Colonic mucosa (tissue), 4 donors: ENCODE results near the gene CPNE7. TPM values are rescaled to one million over a fixed set of nuclear protein-coding genes. Genes with fewer than 3 reads are reported as not detected.
A peak's percentile ranks its signal among the peaks of the same experiment; 100 is the strongest.

Source experiments
- DNase-seq: peaks from one replicate; pipeline ENCODE4 v3.0.0-alpha.2; 2020
- H3K27ac ChIP-seq: fragments of 200-600 bp; one replicate; pipeline ENCODE4 v1.8.0; 2021
- H3K27me3 ChIP-seq: fragments of 200-600 bp; one replicate; pipeline ENCODE4 v1.8.0; 2021
- H3K36me3 ChIP-seq: fragments of 200-600 bp; one replicate; pipeline ENCODE4 v1.8.0; 2021
- H3K4me1 ChIP-seq: fragments of 200-600 bp; one replicate; pipeline ENCODE4 v1.8.0; 2021; ENCODE audit warnings: mild to moderate bottlenecking
- H3K4me3 ChIP-seq: fragments of 200-600 bp; one replicate; pipeline ENCODE4 v1.8.0; 2021
- H3K9ac ChIP-seq, 2 donors: one replicate each; pipeline ENCODE4 v1.7.0; 2013; ENCODE audit warnings: control low read depth in 2 of 2, low read depth in 2 of 2, low read length in 2 of 2
- H3K9me3 ChIP-seq: fragments of 200-600 bp; one replicate; pipeline ENCODE4 v1.8.0; 2021
- intact Hi-C: fragments of 100-400 bp; cut with DNase I; formaldehyde crosslinking; loops from one replicate; pipeline ENCODE4 v1.14.1; 2022
- total RNA-seq, 2 donors: library from RNA; stranded (reverse); fragmentation: NEBNext Ultra II Directional in 1 of 2; extraction: Animal tissue kit (Norgen Biotek cat#: 25700) in 1 of 2; gene quantifications; one replicate each; pipeline ENCODE4 v1.2.1, GENCODE V29; 2021
- TF ChIP-seq, protein P1 (sequence below): fragments of 200-600 bp; IDR thresholded peaks from one replicate; pipeline ENCODE4 v1.8.0; 2022; ENCODE audit warnings: antibody characterized with exemption, mild to moderate bottlenecking
- donor health status: healthy.
- donor health status: DM: no; HTN: no; CAD: no.
- donor health status: DM: no; HTN: no; CAD: no.

The CPNE7 gene
- total RNA-seq, 2 donors from 2014 or later = 0.19 to 1.6 TPM

DNA sequence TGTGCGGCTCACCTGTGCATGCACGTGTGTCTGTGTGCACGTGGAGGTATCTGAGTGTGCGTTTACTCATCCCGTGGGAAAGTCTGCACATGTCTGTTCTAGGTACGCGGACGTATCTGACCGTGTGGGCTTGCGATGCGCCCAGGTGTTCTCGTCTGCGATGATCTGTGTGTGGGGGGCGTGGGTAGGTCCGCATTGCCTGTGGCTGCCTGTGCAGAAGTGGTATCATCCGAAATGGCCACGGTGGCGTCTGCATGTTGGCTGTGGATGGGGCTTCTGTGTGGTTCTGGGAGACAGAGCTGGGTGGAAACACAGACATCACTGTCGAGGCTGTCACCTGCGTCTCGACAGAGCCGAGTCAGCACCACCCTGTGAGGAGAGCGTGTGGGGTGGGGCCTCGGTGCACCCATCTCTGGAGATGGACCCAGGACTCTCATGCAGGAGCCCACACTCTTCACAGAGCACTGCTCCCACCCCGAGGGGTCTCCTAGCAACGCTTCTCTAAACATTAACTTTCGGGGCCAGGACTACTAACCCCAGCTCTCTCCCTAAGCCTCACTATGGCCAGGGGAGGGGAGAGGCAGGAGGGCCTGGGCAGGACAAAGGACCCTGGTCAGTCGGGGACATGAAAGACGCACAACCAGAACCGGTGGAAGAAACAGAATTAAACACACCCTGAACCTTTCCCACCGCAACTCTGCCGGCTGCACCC, 46.3 kb downstream of the CPNE7 start:
- H3K27ac ChIP-seq = no peak overlapping the region
- intact Hi-C loops = no loop called here
- no peaks in the 10 kb centered on the region for H3K4me1 ChIP-seq
- peaks cover 18% of the 10 kb centered on the region for H3K27me3 ChIP-seq
- no peaks in the 10 kb centered on the region for H3K36me3 ChIP-seq
- no peak for DNase-seq
- H3K9ac ChIP-seq = no peak overlapping the region
- H3K9me3 ChIP-seq = no peaks in the 10 kb centered on the region
- no peak overlapping the region for H3K4me3 ChIP-seq
- TF ChIP-seq, protein P1, sequence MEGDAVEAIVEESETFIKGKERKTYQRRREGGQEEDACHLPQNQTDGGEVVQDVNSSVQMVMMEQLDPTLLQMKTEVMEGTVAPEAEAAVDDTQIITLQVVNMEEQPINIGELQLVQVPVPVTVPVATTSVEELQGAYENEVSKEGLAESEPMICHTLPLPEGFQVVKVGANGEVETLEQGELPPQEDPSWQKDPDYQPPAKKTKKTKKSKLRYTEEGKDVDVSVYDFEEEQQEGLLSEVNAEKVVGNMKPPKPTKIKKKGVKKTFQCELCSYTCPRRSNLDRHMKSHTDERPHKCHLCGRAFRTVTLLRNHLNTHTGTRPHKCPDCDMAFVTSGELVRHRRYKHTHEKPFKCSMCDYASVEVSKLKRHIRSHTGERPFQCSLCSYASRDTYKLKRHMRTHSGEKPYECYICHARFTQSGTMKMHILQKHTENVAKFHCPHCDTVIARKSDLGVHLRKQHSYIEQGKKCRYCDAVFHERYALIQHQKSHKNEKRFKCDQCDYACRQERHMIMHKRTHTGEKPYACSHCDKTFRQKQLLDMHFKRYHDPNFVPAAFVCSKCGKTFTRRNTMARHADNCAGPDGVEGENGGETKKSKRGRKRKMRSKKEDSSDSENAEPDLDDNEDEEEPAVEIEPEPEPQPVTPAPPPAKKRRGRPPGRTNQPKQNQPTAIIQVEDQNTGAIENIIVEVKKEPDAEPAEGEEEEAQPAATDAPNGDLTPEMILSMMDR = no peak

DNA sequence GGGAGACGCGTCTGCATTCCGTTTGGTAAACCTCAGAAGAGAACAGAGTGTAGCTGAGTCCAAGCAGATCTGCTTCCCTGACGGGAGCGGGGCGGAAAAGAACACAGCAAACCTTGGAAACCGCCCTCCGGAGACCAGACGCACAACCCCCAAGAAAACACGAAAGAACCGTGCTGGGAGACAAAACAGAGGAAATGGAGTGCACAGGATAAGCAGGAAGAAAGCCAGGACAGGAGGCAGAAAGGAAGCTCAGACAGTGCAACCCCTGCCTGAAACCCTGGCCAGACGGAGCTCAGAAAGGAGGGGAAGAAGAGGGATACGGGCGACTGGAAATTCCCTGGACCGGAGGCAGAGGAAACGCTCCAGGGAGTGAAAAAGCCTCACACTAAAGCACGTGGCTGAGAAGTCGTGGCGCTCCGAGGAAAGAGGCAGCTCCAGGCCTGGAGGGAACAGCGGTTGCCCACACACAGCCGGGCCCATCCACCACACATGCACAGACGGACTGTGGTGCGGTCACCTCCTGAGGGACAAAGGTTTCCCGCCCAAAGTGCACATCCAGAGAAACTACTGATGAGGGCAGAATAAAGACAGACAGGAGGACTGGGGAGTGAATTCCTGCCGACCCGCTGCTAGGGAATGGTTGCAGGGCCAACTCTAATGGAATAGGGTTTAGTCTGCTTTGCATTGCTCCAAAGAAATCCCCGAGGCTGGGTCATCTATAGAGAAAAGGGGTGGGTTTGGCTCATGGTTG, 48.1 kb downstream of the CPNE7 start:
- no peak for DNase-seq
- TF ChIP-seq, protein P1 = no peak
- Histone ChIP-seq H3K27me3 (peaks cover 18% of the 10 kb centered on the region), H3K4me1 (no peaks in the 10 kb centered on the region), H3K27ac (no peak overlapping the region), H3K4me3 (no peak overlapping the region), H3K9ac (no peak overlapping the region), H3K36me3 (no peaks in the 10 kb centered on the region), H3K9me3 (no peaks in the 10 kb centered on the region)
- intact Hi-C loops = no loop called here

DNA sequence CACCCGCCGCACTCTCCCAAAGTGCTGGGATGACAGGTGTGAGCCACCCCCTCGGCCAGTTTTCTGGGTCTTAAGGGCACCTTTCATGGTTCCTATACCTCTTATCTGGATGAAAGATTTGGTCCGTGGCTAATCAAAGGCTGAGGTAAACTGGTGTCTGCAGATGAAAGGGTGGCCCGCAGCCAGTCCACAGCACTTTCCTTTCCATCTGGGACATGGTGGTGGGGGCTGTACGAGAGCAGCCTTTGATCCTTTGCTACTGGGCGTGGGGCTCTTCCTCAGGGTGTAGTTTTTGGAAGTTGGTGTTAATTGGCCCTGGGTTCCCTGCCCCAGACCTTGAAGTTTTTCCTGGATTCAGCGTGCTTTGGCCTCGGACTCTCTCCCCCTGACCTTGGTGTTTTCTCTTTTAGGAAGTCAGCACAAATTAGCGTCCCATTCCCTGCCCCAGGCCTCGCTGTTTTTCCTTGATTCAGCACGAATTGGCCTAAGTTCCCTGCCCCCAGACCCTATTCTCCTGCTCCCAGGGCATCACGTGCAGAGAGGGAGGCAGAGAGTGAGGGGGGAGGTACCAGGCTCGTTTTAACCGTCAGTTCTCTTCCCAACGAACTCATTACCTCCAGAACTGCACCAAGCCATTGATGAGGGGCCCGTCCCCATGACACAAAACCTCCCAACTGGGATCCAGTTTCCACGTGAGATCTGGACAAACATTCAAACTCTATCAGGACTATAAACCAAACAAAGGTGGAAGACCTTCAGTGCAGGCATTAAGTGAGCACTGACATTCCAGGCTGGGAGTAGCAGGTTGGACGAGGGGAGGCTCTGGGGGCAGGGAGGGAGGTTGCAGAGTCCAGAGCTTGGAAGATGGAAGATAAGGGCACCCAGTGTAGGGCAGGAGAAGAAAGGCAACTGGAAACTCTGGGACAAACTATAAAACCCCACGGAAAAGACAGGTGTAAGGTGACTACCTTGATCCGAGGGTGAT, 49.5 kb downstream of the CPNE7 start:
- TF ChIP-seq, protein P1 = no peak
- no peaks in the 10 kb centered on the region for H3K4me1 ChIP-seq
- peaks cover 17% of the 10 kb centered on the region for H3K27me3 ChIP-seq
- H3K4me3 ChIP-seq = no peak overlapping the region
- H3K36me3 ChIP-seq = no peaks in the 10 kb centered on the region
- no peak overlapping the region for H3K27ac ChIP-seq
- intact Hi-C loops = no loop called here
- H3K9ac ChIP-seq = no peak overlapping the region
- no peaks in the 10 kb centered on the region for H3K9me3 ChIP-seq
- DNase-seq = no peak

GRCh38 chr16:89629827-89630610, 54.5 kb downstream of the CPNE7 start:
- no peak overlapping the region for H3K27ac ChIP-seq
- no peak overlapping the region for H3K4me3 ChIP-seq
- TF ChIP-seq, protein P1 = no peak
- H3K36me3 ChIP-seq = no peaks in the 10 kb centered on the region
- peaks cover 18% of the 10 kb centered on the region for H3K27me3 ChIP-seq
- no peak overlapping the region for H3K9ac ChIP-seq
- peak; percentile 65 for DNase-seq
- H3K9me3 ChIP-seq = no peaks in the 10 kb centered on the region
- H3K4me1 ChIP-seq = peaks cover 5% of the 10 kb centered on the region
- intact Hi-C loops = no loop called here
